ENCODE results near the gene RETREG3.
"Not testable (repeated sequence)": the region's sequence is repeated elsewhere in the genome, so short reads cannot be mapped to it uniquely, and the experiment has no call there.

Gene RETREG3

DNA sequence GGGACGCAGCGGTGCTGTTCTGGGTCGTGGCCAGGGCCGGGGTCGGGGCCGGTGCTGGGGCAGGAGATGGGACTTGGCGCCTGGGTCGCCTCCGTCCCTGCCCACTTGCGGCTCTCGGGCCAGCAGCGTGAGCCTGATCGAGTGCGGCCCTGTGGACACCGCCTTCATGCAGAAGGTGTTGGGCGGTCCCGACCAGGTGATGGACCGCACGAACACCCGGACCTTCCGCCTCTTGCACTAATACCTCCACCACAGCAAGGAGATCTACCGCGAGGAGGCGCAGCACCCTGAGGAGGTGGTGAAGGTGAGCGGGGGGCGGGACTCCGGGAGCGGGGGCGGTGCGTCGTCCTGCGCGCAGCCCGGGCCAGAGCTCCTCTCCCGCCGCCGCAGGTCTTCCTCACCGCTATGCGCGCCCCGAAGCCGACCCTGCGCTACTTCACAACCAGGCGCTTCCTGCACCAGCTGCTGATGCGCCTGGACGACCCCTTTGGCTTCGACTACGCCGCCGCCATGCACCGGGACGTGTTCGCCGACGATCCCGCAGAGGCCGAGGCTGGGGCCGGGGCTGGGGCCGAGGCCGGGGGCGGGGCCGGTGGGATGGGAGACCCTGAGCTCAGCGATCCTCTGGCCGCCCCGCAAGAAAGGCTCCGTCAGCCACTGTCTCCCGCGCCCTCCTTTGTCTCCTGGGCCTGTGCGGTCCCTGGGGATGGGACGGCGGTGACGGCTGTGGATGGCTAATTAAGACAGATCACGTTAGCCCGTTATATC lies 60.9 kb downstream of the RETREG3 start:
- no peaks in the 10 kb centered on the region for H3K27me3 ChIP-seq (ENCODE audit: control insufficient read depth, low read length)
- TF ChIP-seq EZH2phosphoT487 (IDR thresholded peaks at IDR 0.05; ENCODE audit: borderline replicate concordance, low read length): no peak
- peak; percentile 81 for TF ChIP-seq CTCF (IDR thresholded peaks at IDR 0.05; ENCODE audit: low read depth, low read length, poor library complexity, severe bottlenecking)
- no peaks in the 10 kb centered on the region for H4K20me1 ChIP-seq (ENCODE audit: control insufficient read depth, insufficient read depth, low read depth, low read length)
- peak overlapping the region; percentile 71 for H3K4me3 ChIP-seq (ENCODE audit: low read length)
- H3F3A ChIP-seq (ENCODE audit: control insufficient read depth, insufficient read depth): no peaks in the 10 kb centered on the region
- no peaks in the 10 kb centered on the region for H3K9me3 ChIP-seq (ENCODE audit: control insufficient read depth, insufficient read depth, low read length)
- no peaks in the 10 kb centered on the region for H3K9me2 ChIP-seq (replicated peaks; ENCODE audit: control insufficient read depth, low read length)
- peaks cover 10% of the 10 kb centered on the region for H3K4me1 ChIP-seq (ENCODE audit: control insufficient read depth, low read length)
- H3K79me2 ChIP-seq (ENCODE audit: control insufficient read depth, low read length): 0 out of 2 replicates have a peak, but pooled peaks cover 1% of the 10 kb centered on the region
- H3K36me3 ChIP-seq (ENCODE audit: control insufficient read depth, low read length): no peaks in the 10 kb centered on the region
- no peak overlapping the region for H3K27ac ChIP-seq (ENCODE audit: low read depth, low read length)
- H3K4me2 ChIP-seq (ENCODE audit: low read length): peak overlapping the region; percentile 79

DNA sequence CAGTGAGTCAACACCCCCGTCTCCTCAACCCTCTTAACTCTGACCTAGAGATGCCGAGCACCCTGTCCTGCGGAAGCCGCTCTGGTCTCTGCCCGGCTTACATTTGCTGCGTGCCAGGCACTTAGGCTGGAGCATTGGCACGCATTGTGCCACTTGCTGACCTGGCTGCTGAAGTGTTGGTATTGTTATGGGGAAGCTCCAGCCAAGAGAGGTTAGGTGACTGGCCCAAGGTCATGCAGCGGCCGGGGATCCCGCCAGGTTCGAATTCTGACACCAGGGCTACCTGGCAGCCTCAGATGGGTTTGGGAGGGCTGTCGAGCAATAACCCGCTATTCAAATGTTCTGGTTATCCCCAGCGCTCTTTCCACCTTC lies 61.5 kb downstream of the RETREG3 start:
- Histone ChIP-seq H3K4me2 (ENCODE audit: low read length) (peak overlapping the region; percentile 79), H3K4me1 (ENCODE audit: control insufficient read depth, low read length) (peaks cover 10% of the 10 kb centered on the region), H3K27ac (ENCODE audit: low read depth, low read length) (no peak overlapping the region), H3K79me2 (ENCODE audit: control insufficient read depth, low read length) (no peaks in the 10 kb centered on the region), H3F3A (ENCODE audit: control insufficient read depth, insufficient read depth) (no peaks in the 10 kb centered on the region), H3K9me3 (ENCODE audit: control insufficient read depth, insufficient read depth, low read length) (no peaks in the 10 kb centered on the region), H3K27me3 (ENCODE audit: control insufficient read depth, low read length) (no peaks in the 10 kb centered on the region), H3K36me3 (ENCODE audit: control insufficient read depth, low read length) (no peaks in the 10 kb centered on the region), H3K4me3 (ENCODE audit: low read length) (peak overlapping the region; percentile 71), H3K9me2 (replicated peaks; ENCODE audit: control insufficient read depth, low read length) (no peaks in the 10 kb centered on the region), H4K20me1 (ENCODE audit: control insufficient read depth, insufficient read depth, low read depth, low read length) (no peaks in the 10 kb centered on the region)
- TF ChIP-seq CTCF (IDR thresholded peaks at IDR 0.05; ENCODE audit: low read depth, low read length, poor library complexity, severe bottlenecking): no peak
- no peak for TF ChIP-seq EZH2phosphoT487 (IDR thresholded peaks at IDR 0.05; ENCODE audit: borderline replicate concordance, low read length)

- TF ChIP-seq CTCF (IDR thresholded peaks at IDR 0.05; ENCODE audit: low read depth, low read length, poor library complexity, severe bottlenecking): no peak
- TF ChIP-seq EZH2phosphoT487 (IDR thresholded peaks at IDR 0.05; ENCODE audit: borderline replicate concordance, low read length): no peak
- Histone ChIP-seq H3F3A (ENCODE audit: control insufficient read depth, insufficient read depth) (no peaks in the 10 kb centered on the region), H3K79me2 (ENCODE audit: control insufficient read depth, low read length) (no peaks in the 10 kb centered on the region), H3K9me3 (ENCODE audit: control insufficient read depth, insufficient read depth, low read length) (no peaks in the 10 kb centered on the region), H3K9me2 (replicated peaks; ENCODE audit: control insufficient read depth, low read length) (no peaks in the 10 kb centered on the region), H4K20me1 (ENCODE audit: control insufficient read depth, insufficient read depth, low read depth, low read length) (no peaks in the 10 kb centered on the region), H3K36me3 (ENCODE audit: control insufficient read depth, low read length) (no peaks in the 10 kb centered on the region), H3K27me3 (ENCODE audit: control insufficient read depth, low read length) (no peaks in the 10 kb centered on the region), H3K4me3 (ENCODE audit: low read length) (no peak overlapping the region), H3K4me1 (ENCODE audit: control insufficient read depth, low read length) (peaks cover 10% of the 10 kb centered on the region), H3K4me2 (ENCODE audit: low read length) (no peak overlapping the region), H3K27ac (ENCODE audit: low read depth, low read length) (no peak overlapping the region)
Measured at GRCh38 chr17:42547001-42547461, 62.1 kb downstream of the RETREG3 start.

DNA sequence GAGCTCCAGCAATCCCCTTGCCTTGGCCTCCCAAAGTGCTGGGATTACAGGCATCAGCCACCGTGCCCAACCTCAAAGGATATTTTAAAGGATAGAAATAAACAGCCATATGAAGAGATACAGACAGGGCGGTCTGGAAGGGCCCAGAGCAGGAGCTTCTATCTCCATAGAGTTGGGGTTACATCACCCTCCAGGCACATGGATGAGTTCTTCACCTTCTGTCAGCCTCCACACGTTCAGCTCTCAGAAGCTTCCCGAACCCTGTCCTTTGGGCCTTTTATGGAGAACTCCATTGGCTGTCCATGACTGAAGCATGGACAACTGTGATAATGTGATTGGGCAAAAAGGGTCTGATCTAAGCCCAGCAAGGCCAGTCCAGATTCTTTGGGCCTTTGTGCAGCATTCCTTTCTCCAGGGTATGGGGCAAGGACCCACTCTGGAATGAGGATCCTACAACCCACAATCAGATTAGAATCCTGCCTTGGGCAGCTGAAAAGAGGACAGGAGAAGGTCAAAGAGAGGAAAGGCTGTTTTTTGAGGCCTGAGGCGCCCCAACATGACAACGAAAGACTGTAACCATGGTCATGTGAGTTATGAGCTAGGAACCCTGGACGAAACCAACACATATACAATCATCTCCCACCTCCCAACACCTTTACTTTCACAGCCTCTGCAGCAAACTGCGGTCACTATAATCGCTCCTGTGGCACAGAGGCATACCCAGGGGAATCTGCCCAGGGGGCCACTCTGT lies 63.2 kb downstream of the RETREG3 start:
- not testable (repeated sequence) for H3K36me3 ChIP-seq (ENCODE audit: control insufficient read depth, low read length); H3K79me2 ChIP-seq (ENCODE audit: control insufficient read depth, low read length); H3K4me3 ChIP-seq (ENCODE audit: low read length); H3K9me3 ChIP-seq (ENCODE audit: control insufficient read depth, insufficient read depth, low read length); H4K20me1 ChIP-seq (ENCODE audit: control insufficient read depth, insufficient read depth, low read depth, low read length); H3K4me2 ChIP-seq (ENCODE audit: low read length); H3F3A ChIP-seq (ENCODE audit: control insufficient read depth, insufficient read depth); H3K27me3 ChIP-seq (ENCODE audit: control insufficient read depth, low read length); H3K9me2 ChIP-seq (replicated peaks; ENCODE audit: control insufficient read depth, low read length); H3K27ac ChIP-seq (ENCODE audit: low read depth, low read length)
- H3K4me1 ChIP-seq (ENCODE audit: control insufficient read depth, low read length): peaks cover 10% of the 10 kb centered on the region
